Measurements from ENCODE around the gene FAM13A.

Gene FAM13A

GRCh38 chr4:89001647-89002445, 55.1 kb downstream of the FAM13A start (continued):
- no peak for TF ChIP-seq ZNF114 (tag by site-specific recombination; IDR thresholded peaks at IDR 0.05)
- no peak for TF ChIP-seq ZNF585B (tag by site-specific recombination; IDR thresholded peaks at IDR 0.05)
- TF ChIP-seq ZXDB (tag by site-specific recombination; IDR thresholded peaks at IDR 0.05): peak; percentile 54
- TF ChIP-seq, protein P1, sequence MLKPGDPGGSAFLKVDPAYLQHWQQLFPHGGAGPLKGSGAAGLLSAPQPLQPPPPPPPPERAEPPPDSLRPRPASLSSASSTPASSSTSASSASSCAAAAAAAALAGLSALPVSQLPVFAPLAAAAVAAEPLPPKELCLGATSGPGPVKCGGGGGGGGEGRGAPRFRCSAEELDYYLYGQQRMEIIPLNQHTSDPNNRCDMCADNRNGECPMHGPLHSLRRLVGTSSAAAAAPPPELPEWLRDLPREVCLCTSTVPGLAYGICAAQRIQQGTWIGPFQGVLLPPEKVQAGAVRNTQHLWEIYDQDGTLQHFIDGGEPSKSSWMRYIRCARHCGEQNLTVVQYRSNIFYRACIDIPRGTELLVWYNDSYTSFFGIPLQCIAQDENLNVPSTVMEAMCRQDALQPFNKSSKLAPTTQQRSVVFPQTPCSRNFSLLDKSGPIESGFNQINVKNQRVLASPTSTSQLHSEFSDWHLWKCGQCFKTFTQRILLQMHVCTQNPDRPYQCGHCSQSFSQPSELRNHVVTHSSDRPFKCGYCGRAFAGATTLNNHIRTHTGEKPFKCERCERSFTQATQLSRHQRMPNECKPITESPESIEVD (tag by site-specific recombination; IDR thresholded peaks at IDR 0.05): peak; percentile 70
- TF ChIP-seq ZNF600 (tag by site-specific recombination; IDR thresholded peaks at IDR 0.05): no peak
- peak; percentile 75 for TF ChIP-seq ZBTB17 (tag by site-specific recombination; IDR thresholded peaks at IDR 0.05)
- TF ChIP-seq ZNF664 (tag by site-specific recombination; IDR thresholded peaks at IDR 0.05): peak; percentile 67; the same call in 1 of the 2 replicates
- TF ChIP-seq, protein P2, sequence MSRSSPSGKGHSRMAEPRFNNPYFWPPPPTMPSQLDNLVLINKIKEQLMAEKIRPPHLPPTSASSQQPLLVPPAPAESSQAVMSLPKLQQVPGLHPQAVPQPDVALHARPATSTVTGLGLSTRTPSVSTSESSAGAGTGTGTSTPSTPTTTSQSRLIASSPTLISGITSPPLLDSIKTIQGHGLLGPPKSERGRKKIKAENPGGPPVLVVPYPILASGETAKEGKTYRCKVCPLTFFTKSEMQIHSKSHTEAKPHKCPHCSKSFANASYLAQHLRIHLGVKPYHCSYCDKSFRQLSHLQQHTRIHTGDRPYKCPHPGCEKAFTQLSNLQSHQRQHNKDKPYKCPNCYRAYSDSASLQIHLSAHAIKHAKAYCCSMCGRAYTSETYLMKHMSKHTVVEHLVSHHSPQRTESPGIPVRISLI (tag by site-specific recombination; IDR thresholded peaks at IDR 0.05): peak; percentile 41; the same call in 1 of the 2 replicates
- no peak for TF ChIP-seq ZNF274 (IDR thresholded peaks at IDR 0.05; ENCODE audit: low read length)
- no peak for TF ChIP-seq ZNF274 (tag by site-specific recombination; IDR thresholded peaks at IDR 0.05; ENCODE audit: borderline replicate concordance)
- peak; percentile 52; the same call in 1 of the 2 replicates for TF ChIP-seq OSR2 (tag by site-specific recombination; IDR thresholded peaks at IDR 0.05)
- TF ChIP-seq ZNF350 (tag by site-specific recombination; IDR thresholded peaks at IDR 0.05): no peak
- TF ChIP-seq KLF1 (tag by site-specific recombination; IDR thresholded peaks at IDR 0.05): no peak
- peak; percentile 35; the same call in 1 of the 2 replicates for TF ChIP-seq GLIS1 (tag by site-specific recombination; IDR thresholded peaks at IDR 0.05)
- no peak for TF ChIP-seq ZNF610 (tag by site-specific recombination; IDR thresholded peaks at IDR 0.05; ENCODE audit: borderline replicate concordance)
- TF ChIP-seq ZNF791 (tag by site-specific recombination; IDR thresholded peaks at IDR 0.05): no peak
- TF ChIP-seq SP7 (tag by site-specific recombination; IDR thresholded peaks at IDR 0.05): 0 out of 2 replicates have a peak, but pooled peaks have one; percentile 10
- TF ChIP-seq ZNF843 (tag by site-specific recombination; IDR thresholded peaks at IDR 0.05): peak; percentile 73; the same call in 1 of the 2 replicates
- peak; percentile 82 for TF ChIP-seq FEZF1 (tag by site-specific recombination; IDR thresholded peaks at IDR 0.05)
- TF ChIP-seq ZSCAN30 (tag by site-specific recombination; IDR thresholded peaks at IDR 0.05): 0 out of 2 replicates have a peak, but pooled peaks have one; percentile 23
- no peak for TF ChIP-seq HOXD13 (CRISPR knock-in tag; IDR thresholded peaks at IDR 0.05; ENCODE audit: borderline replicate concordance)
- TF ChIP-seq ZNF19 (tag by site-specific recombination; IDR thresholded peaks at IDR 0.05; ENCODE audit: low read depth): no peak
- TF ChIP-seq, protein P3, sequence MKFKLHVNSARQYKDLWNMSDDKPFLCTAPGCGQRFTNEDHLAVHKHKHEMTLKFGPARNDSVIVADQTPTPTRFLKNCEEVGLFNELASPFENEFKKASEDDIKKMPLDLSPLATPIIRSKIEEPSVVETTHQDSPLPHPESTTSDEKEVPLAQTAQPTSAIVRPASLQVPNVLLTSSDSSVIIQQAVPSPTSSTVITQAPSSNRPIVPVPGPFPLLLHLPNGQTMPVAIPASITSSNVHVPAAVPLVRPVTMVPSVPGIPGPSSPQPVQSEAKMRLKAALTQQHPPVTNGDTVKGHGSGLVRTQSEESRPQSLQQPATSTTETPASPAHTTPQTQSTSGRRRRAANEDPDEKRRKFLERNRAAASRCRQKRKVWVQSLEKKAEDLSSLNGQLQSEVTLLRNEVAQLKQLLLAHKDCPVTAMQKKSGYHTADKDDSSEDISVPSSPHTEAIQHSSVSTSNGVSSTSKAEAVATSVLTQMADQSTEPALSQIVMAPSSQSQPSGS (tag by site-specific recombination; IDR thresholded peaks at IDR 0.05; ENCODE audit: low read depth): no peak

- Histone ChIP-seq H3K27ac (ENCODE audit: extremely low read depth, low read depth, low read length) (no peak overlapping the region), H3K9me3 (ENCODE audit: control insufficient read depth, insufficient read depth, low read depth, low read length) (no peaks in the 10 kb centered on the region), H3K36me3 (ENCODE audit: control insufficient read depth in 2 of 2, insufficient read depth in 1 of 2, low read length in 2 of 2) (no peaks in the 10 kb centered on the region), H3K4me1 (ENCODE audit: control insufficient read depth, insufficient read depth, low read length) (peaks cover 20% of the 10 kb centered on the region), H3K4me3 (ENCODE audit: low read depth, low read length) (no peak overlapping the region)
- ChIA-PET CTCF (no interaction called here), POLR2A (no interaction called here)
- TF ChIP-seq, protein P4, sequence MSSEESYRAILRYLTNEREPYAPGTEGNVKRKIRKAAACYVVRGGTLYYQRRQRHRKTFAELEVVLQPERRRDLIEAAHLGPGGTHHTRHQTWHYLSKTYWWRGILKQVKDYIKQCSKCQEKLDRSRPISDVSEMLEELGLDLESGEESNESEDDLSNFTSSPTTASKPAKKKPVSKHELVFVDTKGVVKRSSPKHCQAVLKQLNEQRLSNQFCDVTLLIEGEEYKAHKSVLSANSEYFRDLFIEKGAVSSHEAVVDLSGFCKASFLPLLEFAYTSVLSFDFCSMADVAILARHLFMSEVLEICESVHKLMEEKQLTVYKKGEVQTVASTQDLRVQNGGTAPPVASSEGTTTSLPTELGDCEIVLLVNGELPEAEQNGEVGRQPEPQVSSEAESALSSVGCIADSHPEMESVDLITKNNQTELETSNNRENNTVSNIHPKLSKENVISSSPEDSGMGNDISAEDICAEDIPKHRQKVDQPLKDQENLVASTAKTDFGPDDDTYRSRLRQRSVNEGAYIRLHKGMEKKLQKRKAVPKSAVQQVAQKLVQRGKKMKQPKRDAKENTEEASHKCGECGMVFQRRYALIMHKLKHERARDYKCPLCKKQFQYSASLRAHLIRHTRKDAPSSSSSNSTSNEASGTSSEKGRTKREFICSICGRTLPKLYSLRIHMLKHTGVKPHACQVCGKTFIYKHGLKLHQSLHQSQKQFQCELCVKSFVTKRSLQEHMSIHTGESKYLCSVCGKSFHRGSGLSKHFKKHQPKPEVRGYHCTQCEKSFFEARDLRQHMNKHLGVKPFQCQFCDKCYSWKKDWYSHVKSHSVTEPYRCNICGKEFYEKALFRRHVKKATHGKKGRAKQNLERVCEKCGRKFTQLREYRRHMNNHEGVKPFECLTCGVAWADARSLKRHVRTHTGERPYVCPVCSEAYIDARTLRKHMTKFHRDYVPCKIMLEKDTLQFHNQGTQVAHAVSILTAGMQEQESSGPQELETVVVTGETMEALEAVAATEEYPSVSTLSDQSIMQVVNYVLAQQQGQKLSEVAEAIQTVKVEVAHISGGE (tag by site-specific recombination; conservative IDR thresholded peaks at IDR 0.05; ENCODE audit: low read depth): no peak
- TF ChIP-seq ZNF350 (tag by site-specific recombination; IDR thresholded peaks at IDR 0.05) (no peak), ZNF600 (tag by site-specific recombination; IDR thresholded peaks at IDR 0.05) (0 out of 2 replicates have a peak, but pooled peaks have one; percentile 7), ZNF335 (tag by site-specific recombination; conservative IDR thresholded peaks at IDR 0.05) (no peak), SP7 (tag by site-specific recombination; IDR thresholded peaks at IDR 0.05) (peak; percentile 48), ZNF777 (tag by site-specific recombination; IDR thresholded peaks at IDR 0.05; ENCODE audit: borderline replicate concordance) (no peak), IKZF3 (tag by site-specific recombination; IDR thresholded peaks at IDR 0.05) (peak; percentile 58; the same call in 1 of the 2 replicates), ZNF561 (tag by site-specific recombination; IDR thresholded peaks at IDR 0.05; ENCODE audit: borderline replicate concordance) (0 out of 2 replicates have a peak, but pooled peaks have one; percentile 29), ZNF423 (tag by site-specific recombination; IDR thresholded peaks at IDR 0.05) (no peak), FEZF1 (tag by site-specific recombination; IDR thresholded peaks at IDR 0.05) (peak; percentile 79; the same call in 1 of the 2 replicates)
These were observed 56.1 kb downstream of the FAM13A start for GRCh38 chr4:89000844-89001360.
